H9 (cell line): ENCODE data around the gene TREML1. TPM values are rescaled to one million over a fixed set of nuclear protein-coding genes. Genes with fewer than 3 reads are reported as not detected.

Experiments
- DNase-seq: peaks from one replicate; pipeline ENCODE4 v3.0.0-alpha.2; 2017
- H2AFZ ChIP-seq: one replicate; pipeline ENCODE4 v1.6.1; 2013; ENCODE audit warnings: mild to moderate bottlenecking, low read length, control low read depth, moderate library complexity
- H2AK5ac ChIP-seq: 2 replicates; pipeline ENCODE4 v1.6.1; 2013; ENCODE audit warnings: low read length, control low read depth, mixed read lengths; ENCODE audit not compliant: insufficient read length
- H2BK120ac ChIP-seq: one replicate; pipeline ENCODE4 v1.6.1; 2013; ENCODE audit warnings: low read depth, mild to moderate bottlenecking, low read length, control low read depth, inconsistent platforms; ENCODE audit not compliant: poor library complexity, severe bottlenecking
- H2BK12ac ChIP-seq: 2 replicates; pipeline ENCODE4 v1.6.1; 2013; ENCODE audit warnings: low read length, control low read depth, mixed read lengths, low read depth; ENCODE audit not compliant: insufficient read length
- H2BK15ac ChIP-seq: 2 replicates; pipeline ENCODE4 v1.6.1; 2013; ENCODE audit warnings: low read depth, low read length, control low read depth
- H2BK20ac ChIP-seq: one replicate; pipeline ENCODE4 v1.6.1; 2013; ENCODE audit warnings: low read depth, mild to moderate bottlenecking, low read length, control low read depth, inconsistent platforms; ENCODE audit not compliant: poor library complexity, severe bottlenecking
- H2BK5ac ChIP-seq: 2 replicates; pipeline ENCODE4 v1.6.1; 2013; ENCODE audit warnings: low read length, control low read depth, mixed read lengths; ENCODE audit not compliant: insufficient read length
- H3K14ac ChIP-seq: 2 replicates; pipeline ENCODE4 v1.6.1; 2013; ENCODE audit warnings: low read length, control low read depth; ENCODE audit not compliant: insufficient read depth
- H3K18ac ChIP-seq: 2 replicates; pipeline ENCODE4 v1.6.1; 2013; ENCODE audit warnings: low read depth, mild to moderate bottlenecking, mixed read lengths, low read length, control low read depth; ENCODE audit not compliant: insufficient read length
- H3K23ac ChIP-seq: 2 replicates; pipeline ENCODE4 v1.6.1; 2013; ENCODE audit warnings: low read length, control low read depth, mixed read lengths, low read depth; ENCODE audit not compliant: insufficient read length
- H3K23me2 ChIP-seq: 2 replicates; pipeline ENCODE4 v1.6.1; 2013; ENCODE audit warnings: low read depth, mild to moderate bottlenecking, mixed read lengths, low read length, control low read depth; ENCODE audit not compliant: insufficient read length, poor library complexity, severe bottlenecking
- H3K27ac ChIP-seq: 2 replicates; pipeline ENCODE4 v1.5.1; 2013; ENCODE audit warnings: low read length, control low read depth, mixed read lengths, low read depth; ENCODE audit not compliant: insufficient read length
- H3K27me3 ChIP-seq: 2 replicates; pipeline ENCODE4 v1.6.1; 2013; ENCODE audit warnings: low read length, control low read depth, inconsistent platforms; ENCODE audit not compliant: insufficient read depth
- H3K4ac ChIP-seq: 2 replicates; pipeline ENCODE4 v1.6.1; 2013; ENCODE audit warnings: low read depth, mild to moderate bottlenecking, control low read depth, inconsistent platforms, low read length, moderate library complexity
- H3K4me1 ChIP-seq: 2 replicates; pipeline ENCODE4 v1.6.1; 2013; ENCODE audit warnings: low read length, control low read depth, inconsistent platforms; ENCODE audit not compliant: insufficient read depth
- H3K4me2 ChIP-seq: 2 replicates; pipeline ENCODE4 v1.6.1; 2013; ENCODE audit warnings: low read length, control low read depth, mixed read lengths; ENCODE audit not compliant: insufficient read length, insufficient read depth
- H3K56ac ChIP-seq: 2 replicates; pipeline ENCODE4 v1.6.1; 2013; ENCODE audit warnings: low read depth, mild to moderate bottlenecking, mixed read lengths, low read length, control low read depth; ENCODE audit not compliant: insufficient read length
- H3K79me1 ChIP-seq: 2 replicates; pipeline ENCODE4 v1.6.1; 2013; ENCODE audit warnings: low read depth, mild to moderate bottlenecking, moderate library complexity, low read length, control low read depth, inconsistent platforms; ENCODE audit not compliant: insufficient read depth, poor library complexity, severe bottlenecking
- H3K79me2 ChIP-seq: 2 replicates; pipeline ENCODE4 v1.6.1; 2013; ENCODE audit warnings: low read length, control low read depth, inconsistent platforms; ENCODE audit not compliant: insufficient read depth
- H3K9ac ChIP-seq: 2 replicates; pipeline ENCODE4 v1.6.1; 2013; ENCODE audit warnings: low read length, control low read depth, mixed read lengths; ENCODE audit not compliant: insufficient read length; ENCODE audit errors: extremely low read depth
- H3K9me3 ChIP-seq: one replicate; pipeline ENCODE4 v1.6.1; 2013; ENCODE audit warnings: low read depth, low read length, inconsistent platforms; ENCODE audit not compliant: control insufficient read depth
- H3T11ph ChIP-seq: one replicate; pipeline ENCODE4 v1.6.1; 2013; ENCODE audit warnings: mild to moderate bottlenecking, low read length, control low read depth, inconsistent platforms
- H4K20me1 ChIP-seq: one replicate; pipeline ENCODE4 v1.6.1; 2013; ENCODE audit not compliant: control insufficient read depth, insufficient read length, insufficient read depth
- H4K5ac ChIP-seq: 2 replicates; pipeline ENCODE4 v1.6.1; 2013; ENCODE audit warnings: low read depth, mild to moderate bottlenecking, mixed read lengths, low read length, control low read depth; ENCODE audit not compliant: insufficient read length
- H4K8ac ChIP-seq: replicated peaks from 2 replicates; pipeline ENCODE4 v1.6.1; 2013; ENCODE audit warnings: low read length, control low read depth, mixed read lengths, low read depth; ENCODE audit not compliant: insufficient read length
- H4K91ac ChIP-seq: 2 replicates; pipeline ENCODE4 v1.6.1; 2013; ENCODE audit warnings: low read depth, mild to moderate bottlenecking, moderate library complexity, mixed read lengths, low read length, control low read depth; ENCODE audit not compliant: insufficient read length
- H3K27ac Mint-ChIP-seq, 3 experiments: 2 replicates in 2 of 3; 3 replicates in 1 of 3; pipeline ENCODE4 v1.8.0; 2020 to 2021; ENCODE audit warnings: mixed read lengths in 3 of 3, mild to moderate bottlenecking in 1 of 3, moderate library complexity in 1 of 3
- H3K27me3 Mint-ChIP-seq: 2 replicates; pipeline ENCODE4 v1.8.0; 2021; ENCODE audit warnings: low read depth, mild to moderate bottlenecking, moderate library complexity, mixed read lengths
- H3K36me3 Mint-ChIP-seq, 3 experiments: 2 replicates in 2 of 3; 3 replicates in 1 of 3; pipeline ENCODE4 v1.8.0; 2020 to 2021; ENCODE audit warnings: low read depth in 3 of 3, mixed read lengths in 3 of 3; ENCODE audit not compliant: insufficient read depth in 1 of 3
- H3K4me1 Mint-ChIP-seq, 2 experiments: 2 replicates each; pipeline ENCODE4 v1.8.0; 2020; ENCODE audit warnings: mixed read lengths in 2 of 2
- H3K4me3 Mint-ChIP-seq, 2 experiments: 2 replicates in 1 of 2; 3 replicates in 1 of 2; pipeline ENCODE4 v1.8.0; 2020 to 2021; ENCODE audit warnings: mild to moderate bottlenecking in 2 of 2, mixed read lengths in 2 of 2, moderate library complexity in 1 of 2
- H3K9me3 Mint-ChIP-seq, 2 experiments: 2 replicates in 1 of 2; 3 replicates in 1 of 2; pipeline ENCODE4 v1.8.0; 2020; ENCODE audit warnings: mild to moderate bottlenecking in 2 of 2, mixed read lengths in 2 of 2, moderate library complexity in 1 of 2
- CTCF ChIP-seq: fragments of 200-600 bp; sonication (generic); conservative IDR thresholded peaks from 3 replicates; pipeline ENCODE4 v1.8.0; 2021; ENCODE audit warnings: antibody characterized with exemption, mild to moderate bottlenecking
- WGBS: extraction: QIAGEN DNeasy Blood & Tissue Kit; methylation state at CpG from one replicate; pipeline ENCODE4 v1.1.7; 2013; ENCODE audit warnings: missing lambda C conversion rate, low lambda C conversion rate, mixed read lengths; ENCODE audit not compliant: insufficient read length; ENCODE audit errors: extremely low coverage; 5-methylcytosine and 5-hydroxymethylcytosine counted together
- total RNA-seq: library from RNA; stranded (reverse); gene quantifications from 2 replicates; pipeline ENCODE4 v1.2.1, GENCODE V29; 2021

TREML1 gene
- total RNA-seq, 1 experiment from 2014 or later = not detected

GRCh38 chr6:41122918-41123317 lies 31.2 kb downstream of the TREML1 start:
- Histone ChIP-seq H3K79me2 (no peaks in the 10 kb centered on the region), H3K9me3 (no peaks in the 10 kb centered on the region), H3T11ph (no peak overlapping the region), H3K18ac (no peak overlapping the region), H4K91ac (no peak overlapping the region), H2BK12ac (no peak overlapping the region), H2BK15ac (no peak overlapping the region), H2BK5ac (no peak overlapping the region), H2BK120ac (no peak overlapping the region), H3K4me1 (no peaks in the 10 kb centered on the region), H4K5ac (no peak overlapping the region), H2AK5ac (no peak overlapping the region), H3K4me2 (no peak overlapping the region), H3K9ac (no peak overlapping the region), H4K20me1 (no peaks in the 10 kb centered on the region), H3K14ac (no peak overlapping the region), H3K27ac (no peak overlapping the region), H3K23me2 (no peaks in the 10 kb centered on the region), H3K79me1 (no peaks in the 10 kb centered on the region), H2BK20ac (no peak overlapping the region), H2AFZ (no peak overlapping the region), H3K27me3 (no peaks in the 10 kb centered on the region), H4K8ac (no peak overlapping the region), H3K56ac (no peak overlapping the region), H3K4ac (no peak overlapping the region), H3K23ac (no peak overlapping the region)
- DNase-seq = no peak
- Mint-ChIP-seq H3K27ac (no peak overlapping the region; a peak in 1 of 7 replicates), H3K27me3 (no peaks in the 10 kb centered on the region), H3K36me3 (peaks cover 0 to 16% (median 7%) of the 10 kb centered on the region in 3 experiments; a peak in 5 of 7 replicates), H3K4me1 (no peaks in the 10 kb centered on the region), H3K4me3 (no peak overlapping the region), H3K9me3 (no peaks in the 10 kb centered on the region)
- no peak for TF ChIP-seq CTCF
- WGBS = no CpG with 5 or more reads among the region's 1 CpG
